ENCODE data around the gene PURB.

DNA sequence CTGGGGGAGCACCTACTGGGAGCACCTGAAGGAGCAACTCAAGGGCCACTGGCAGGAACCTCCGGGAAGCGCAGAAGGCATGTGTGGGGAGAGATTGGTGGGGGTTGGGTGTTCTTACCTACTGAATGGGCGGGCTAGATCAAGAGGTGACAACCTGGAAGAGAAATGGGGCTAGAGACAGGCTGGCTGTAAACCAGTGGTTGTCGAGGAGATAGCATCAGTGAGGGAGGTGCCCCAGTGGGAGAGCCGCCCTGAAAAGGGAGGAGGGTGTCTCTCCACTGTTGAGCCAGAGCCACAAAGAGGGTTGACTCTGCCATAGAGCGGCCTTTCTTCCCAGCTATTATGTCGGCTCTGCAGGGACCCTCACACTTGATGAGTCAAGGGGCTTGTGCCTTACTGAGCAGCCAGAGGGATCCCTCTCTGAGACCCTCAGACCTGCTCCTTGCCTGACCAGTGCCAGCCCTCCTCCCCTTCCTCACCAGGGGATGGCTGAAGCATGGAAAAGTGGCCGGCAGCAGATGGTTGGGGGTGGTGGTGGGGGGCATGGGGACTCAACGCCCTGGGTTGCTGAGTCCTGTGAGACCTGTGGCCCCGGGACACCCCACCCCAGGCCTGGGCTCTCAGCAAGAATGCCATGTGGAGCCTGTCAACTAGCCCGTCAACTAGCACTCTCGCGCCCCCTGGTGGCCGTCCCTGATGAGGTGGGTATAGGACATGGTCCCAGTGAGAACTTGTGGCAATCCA is 36.4 kb upstream of the PURB start:
- TF ChIP-seq EZH2phosphoT487 (IDR thresholded peaks at IDR 0.05; ENCODE audit: insufficient read depth, low read depth) = no peak
- TF ChIP-seq EZH2 (IDR thresholded peaks at IDR 0.05; ENCODE audit: insufficient read depth, poor library complexity, severe bottlenecking) = no peak
